Gastroesophageal sphincter (tissue), 3 donors: Measurements from ENCODE around the gene FOXN3.

Experiments used
- POLR2A ChIP-seq, 2 donors: fragments of 450-650 bp; IDR thresholded peaks; one replicate each; pipeline ENCODE4 v1.6.1; 2017; ENCODE audit warnings: antibody characterized with exemption in 2 of 2, mild to moderate bottlenecking in 2 of 2, moderate library complexity in 1 of 2
- TF ChIP-seq, protein P1 (sequence below), 4 experiments: fragments of 200-600 bp in 2 of 4; fragments of 450-650 bp in 2 of 4; sonication (generic) in 1 of 4; IDR thresholded peaks; one replicate each; pipeline ENCODE4 v1.5.1; 2017 to 2019; ENCODE audit warnings: antibody characterized with exemption in 4 of 4, mild to moderate bottlenecking in 2 of 4, moderate library complexity in 2 of 4

DNA sequence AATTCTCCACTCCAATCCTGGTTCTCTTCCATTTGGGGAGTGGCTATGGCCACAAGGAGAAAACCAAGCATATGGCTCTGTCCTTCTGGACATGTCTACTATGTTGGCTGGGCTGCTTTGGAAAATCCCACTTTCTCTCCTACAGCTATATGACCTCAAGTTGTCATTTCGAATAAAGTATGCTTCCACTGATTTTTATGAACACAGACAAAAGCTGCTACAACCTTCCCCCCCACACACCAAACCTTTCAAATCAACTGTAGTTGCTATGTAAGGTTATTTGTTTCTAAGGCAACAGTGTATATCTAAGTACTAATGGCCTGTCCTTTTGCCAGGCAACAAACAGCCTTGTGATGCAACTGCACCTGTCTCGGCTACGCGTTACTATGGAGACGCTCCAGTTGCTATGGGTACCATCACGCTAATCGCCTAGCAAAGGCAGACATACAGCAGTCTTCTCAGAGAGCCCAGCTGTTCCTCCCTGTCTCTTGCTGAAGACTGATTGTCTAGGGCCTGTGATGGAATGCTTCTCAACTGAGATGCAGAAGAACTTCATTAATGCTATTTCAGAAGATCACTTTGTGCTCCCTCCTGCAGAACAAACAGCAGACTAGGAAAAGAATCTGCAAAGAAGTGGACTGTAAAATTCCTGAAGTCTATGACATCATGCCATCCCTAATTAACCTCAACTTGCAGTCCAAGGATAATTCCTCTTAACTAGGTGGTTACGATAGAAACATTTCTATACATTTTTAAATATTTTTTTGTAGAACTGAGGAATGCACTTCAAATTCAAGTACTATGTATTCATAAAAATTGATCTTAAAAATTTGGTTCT is 67.6 kb downstream of the FOXN3 start:
- no peak for TF ChIP-seq POLR2A (IDR thresholded peaks at IDR 0.05)
- TF ChIP-seq, protein P1, sequence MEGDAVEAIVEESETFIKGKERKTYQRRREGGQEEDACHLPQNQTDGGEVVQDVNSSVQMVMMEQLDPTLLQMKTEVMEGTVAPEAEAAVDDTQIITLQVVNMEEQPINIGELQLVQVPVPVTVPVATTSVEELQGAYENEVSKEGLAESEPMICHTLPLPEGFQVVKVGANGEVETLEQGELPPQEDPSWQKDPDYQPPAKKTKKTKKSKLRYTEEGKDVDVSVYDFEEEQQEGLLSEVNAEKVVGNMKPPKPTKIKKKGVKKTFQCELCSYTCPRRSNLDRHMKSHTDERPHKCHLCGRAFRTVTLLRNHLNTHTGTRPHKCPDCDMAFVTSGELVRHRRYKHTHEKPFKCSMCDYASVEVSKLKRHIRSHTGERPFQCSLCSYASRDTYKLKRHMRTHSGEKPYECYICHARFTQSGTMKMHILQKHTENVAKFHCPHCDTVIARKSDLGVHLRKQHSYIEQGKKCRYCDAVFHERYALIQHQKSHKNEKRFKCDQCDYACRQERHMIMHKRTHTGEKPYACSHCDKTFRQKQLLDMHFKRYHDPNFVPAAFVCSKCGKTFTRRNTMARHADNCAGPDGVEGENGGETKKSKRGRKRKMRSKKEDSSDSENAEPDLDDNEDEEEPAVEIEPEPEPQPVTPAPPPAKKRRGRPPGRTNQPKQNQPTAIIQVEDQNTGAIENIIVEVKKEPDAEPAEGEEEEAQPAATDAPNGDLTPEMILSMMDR (IDR thresholded peaks at IDR 0.05): no peak
